SK-MEL-5 (cell line): ENCODE measurements around the gene DGCR2. TPM values are rescaled to one million over a fixed set of nuclear protein-coding genes. Genes with fewer than 3 reads are reported as not detected.
A peak's percentile ranks its signal among the peaks of the same experiment; 100 is the strongest.
"Not testable (repeated sequence)": the region's sequence is repeated elsewhere in the genome, so short reads cannot be mapped to it uniquely, and the experiment has no call there.

Source experiments
- DNase-seq: peaks from one replicate; pipeline ENCODE4 v3.0.0-alpha.2; 2016; ENCODE audit warnings: low read depth, low spot score
- in situ Hi-C: cut with HindIII; loops from 2 replicates; pipeline ENCODE4 v1.10.0; 2016; ENCODE audit warnings: low sequenced_read_pairs, high pct_unique_total_duplicates, low pct_unique_long_range_greater_than_20kb
- total RNA-seq: library from RNA; depleted of rRNA; stranded (reverse); fragments of >200 nt; shearing (Covaris generic); gene quantifications from 2 replicates; pipeline ENCODE4 v1.2.3, GENCODE V29; 2014

DGCR2 gene
- total RNA-seq, 1 experiment from 2014 or later, result 36.9 TPM

GRCh38 chr22:19018256-19018655, 104.0 kb downstream of the DGCR2 start:
- no peak for DNase-seq
- in situ Hi-C loops, result no loop called here

GRCh38 chr22:19016081-19016766, 106.0 kb downstream of the DGCR2 start:
- in situ Hi-C loops, result no loop called here
- no peak for DNase-seq

GRCh38 chr22:19014886-19015285, 107.3 kb downstream of the DGCR2 start:
- in situ Hi-C loops, result no loop called here
- no peak for DNase-seq

- in situ Hi-C loops, result not testable (repeated sequence)
These were observed 108.2 kb downstream of the DGCR2 start for GRCh38 chr22:19013881-19014598.

GRCh38 chr22:19013411-19013810, 108.8 kb downstream of the DGCR2 start:
- DNase-seq, in situ Hi-C loops: not testable (repeated sequence)

More at GRCh38 chr22:19013881-19014598, 108.2 kb downstream of the DGCR2 start:
- not testable (repeated sequence) for DNase-seq

GRCh38 chr22:19012308-19012986, 109.8 kb downstream of the DGCR2 start:
- in situ Hi-C loops, result no loop called here
- no peak for DNase-seq

- DNase-seq, in situ Hi-C loops: not testable (repeated sequence)
These were observed 110.6 kb downstream of the DGCR2 start for GRCh38 chr22:19011611-19012010.

GRCh38 chr22:19011075-19011474, 111.1 kb downstream of the DGCR2 start:
- in situ Hi-C loops, result no loop called here
- DNase-seq, result no peak

- in situ Hi-C loops, result no loop called here
These were observed 116.3 kb downstream of the DGCR2 start for GRCh38 chr22:19005905-19006304.

GRCh38 chr22:19004471-19004870, 117.7 kb downstream of the DGCR2 start:
- in situ Hi-C loops, result no loop called here
- no peak for DNase-seq

More at GRCh38 chr22:19005905-19006304, 116.3 kb downstream of the DGCR2 start:
- no peak for DNase-seq

- no peak for DNase-seq
- in situ Hi-C loops, result no loop called here
These were observed 118.7 kb downstream of the DGCR2 start for GRCh38 chr22:19003508-19003907.

- DNase-seq, result no peak
- in situ Hi-C loops, result no loop called here
These were observed 119.6 kb downstream of the DGCR2 start for GRCh38 chr22:19002684-19003038.

GRCh38 chr22:19001204-19001603, 121.0 kb downstream of the DGCR2 start:
- in situ Hi-C loops, result no loop called here
- DNase-seq, result no peak

- in situ Hi-C loops, result not testable (repeated sequence)
These were observed 122.1 kb downstream of the DGCR2 start for GRCh38 chr22:19000106-19000505.

GRCh38 chr22:18999416-18999815, 122.8 kb downstream of the DGCR2 start:
- DNase-seq, result no peak
- in situ Hi-C loops, result no loop called here

More at GRCh38 chr22:19000106-19000505, 122.1 kb downstream of the DGCR2 start:
- not testable (repeated sequence) for DNase-seq

- in situ Hi-C loops, result no loop called here
- DNase-seq, result peak; percentile 19
These were observed 123.2 kb downstream of the DGCR2 start for GRCh38 chr22:18999008-18999407.

GRCh38 chr22:18997925-18998315, 124.3 kb downstream of the DGCR2 start:
- in situ Hi-C loops, result no loop called here

GRCh38 chr22:18997306-18997924, 124.8 kb downstream of the DGCR2 start:
- no peak for DNase-seq
- in situ Hi-C loops, result no loop called here

More at GRCh38 chr22:18997925-18998315, 124.3 kb downstream of the DGCR2 start:
- no peak for DNase-seq
